Mucosa of stomach (tissue), 1 donor: ENCODE data around the gene S100A6.

Experiments used
- H3K27me3 ChIP-seq: one replicate; pipeline ENCODE4 v1.7.0; 2013; ENCODE audit warnings: mild to moderate bottlenecking, low read length; ENCODE audit not compliant: control insufficient read depth, insufficient read depth
- H3K36me3 ChIP-seq: one replicate; pipeline ENCODE4 v1.7.0; 2013; ENCODE audit warnings: low read length; ENCODE audit not compliant: control insufficient read depth, insufficient read depth
- H3K4me1 ChIP-seq: one replicate; pipeline ENCODE4 v1.7.0; 2013; ENCODE audit warnings: mild to moderate bottlenecking, low read length; ENCODE audit not compliant: control insufficient read depth, insufficient read depth
- H3K4me3 ChIP-seq: one replicate; pipeline ENCODE4 v1.7.0; 2013; ENCODE audit warnings: low read length
- H3K9ac ChIP-seq: one replicate; pipeline ENCODE4 v1.7.0; 2013; ENCODE audit warnings: mild to moderate bottlenecking, low read length, moderate library complexity
- H3K9me3 ChIP-seq: one replicate; pipeline ENCODE4 v1.7.0; 2013; ENCODE audit warnings: mild to moderate bottlenecking, low read length, moderate library complexity; ENCODE audit not compliant: control insufficient read depth
- donor health status: Pancreatic carcinoma.

S100A6 gene

DNA sequence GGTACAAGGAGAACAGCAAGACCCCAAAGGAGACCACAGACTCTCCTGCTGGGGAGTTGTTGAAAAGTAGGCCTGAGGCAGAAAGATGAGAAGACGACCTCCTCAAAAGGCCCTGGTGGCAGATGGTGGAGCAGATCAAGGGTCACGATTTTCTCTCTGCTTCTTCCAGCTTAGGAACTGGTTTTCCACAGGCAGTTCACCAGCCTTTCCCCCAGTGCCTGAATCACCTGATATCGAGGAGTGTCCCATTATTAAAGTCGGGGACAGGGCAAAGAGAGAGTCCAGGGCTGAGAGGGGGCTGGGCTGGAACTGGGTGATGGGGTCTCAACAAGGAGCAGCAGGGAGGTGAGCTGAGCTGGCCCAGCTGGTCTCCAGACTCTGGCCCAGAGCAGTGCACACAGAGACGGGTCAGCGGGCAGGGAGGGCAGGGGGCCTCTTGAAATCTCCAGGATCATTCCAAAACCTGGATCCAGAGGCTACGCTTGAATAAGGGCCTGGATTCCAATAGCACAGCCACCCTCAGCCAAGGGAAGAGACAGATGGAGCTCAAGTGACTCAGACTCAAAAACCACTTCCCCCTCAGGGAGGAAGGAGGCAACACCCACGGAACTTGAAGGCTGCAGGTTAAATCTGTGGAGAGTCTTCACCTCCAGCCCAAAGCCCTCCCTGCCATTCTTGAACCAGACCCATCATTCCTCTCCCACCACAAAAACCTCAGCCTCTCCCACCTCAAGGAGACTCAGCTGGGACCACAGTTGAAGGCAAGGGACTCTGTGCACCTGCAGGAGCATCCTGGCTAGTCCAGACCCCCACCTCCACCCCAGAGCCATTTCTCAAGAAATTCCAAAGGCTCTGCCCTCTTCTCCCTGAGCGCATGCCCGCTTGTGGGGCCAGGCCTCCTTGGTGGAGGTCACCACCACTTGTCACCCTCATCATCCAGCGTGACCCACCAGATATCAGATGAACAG lies 4.9 kb upstream of the S100A6 start, which contains the start of gene S100A5:
TSS of gene S100A5 (minus strand) at position 541 of the 968 bp plus-strand sequence. CDS start 743 bp downstream, outside the sequence.
- Histone ChIP-seq H3K9me3 (no peaks in the 10 kb centered on the region), H3K4me3 (no peak within 1 kb of the TSS), H3K27me3 (no peaks in the 10 kb centered on the region), H3K9ac (no peak within 1 kb of the TSS), H3K4me1 (peaks cover 87% of the 10 kb centered on the region), H3K36me3 (no peaks in the 10 kb centered on the region)

DNA sequence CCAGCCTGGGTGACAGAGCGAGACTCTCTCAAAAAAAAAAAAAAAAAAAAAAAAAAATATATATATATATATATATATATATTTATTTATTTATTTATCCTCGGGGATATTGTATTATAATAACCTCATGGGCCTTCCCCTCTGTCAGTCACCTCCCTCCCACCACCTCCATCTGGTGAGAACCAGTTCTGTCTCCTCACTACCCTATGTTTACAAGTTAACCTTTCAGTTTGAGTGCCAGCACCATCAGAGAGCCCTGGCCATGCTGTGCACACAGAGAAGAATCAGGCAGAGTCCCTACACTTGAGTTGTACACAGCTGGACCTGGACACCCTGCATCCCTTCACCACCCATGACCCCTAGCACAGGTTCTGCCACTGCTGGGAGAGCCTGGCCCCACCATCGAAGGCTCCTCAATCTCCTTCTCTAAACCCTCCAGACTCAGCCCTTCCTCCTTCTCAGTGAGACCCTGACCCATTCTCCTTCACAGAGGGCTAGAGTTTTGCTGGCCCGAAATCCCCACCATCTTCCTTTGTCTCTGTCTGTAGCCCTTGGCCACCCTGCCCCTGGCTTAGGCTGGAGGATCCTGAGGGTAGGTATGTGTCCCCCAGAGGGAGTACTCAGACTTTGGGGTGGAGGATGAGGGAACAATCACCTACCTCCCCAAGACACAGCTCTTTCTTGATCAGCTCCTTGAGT lies 3.8 kb upstream of the S100A6 start:
- no peaks in the 10 kb centered on the region for H3K9me3 ChIP-seq
- no peaks in the 10 kb centered on the region for H3K27me3 ChIP-seq
- no peak overlapping the region for H3K4me3 ChIP-seq
- H3K4me1 ChIP-seq, result peaks cover 82% of the 10 kb centered on the region
- H3K9ac ChIP-seq, result no peak overlapping the region
- H3K36me3 ChIP-seq, result peaks cover 5% of the 10 kb centered on the region

DNA sequence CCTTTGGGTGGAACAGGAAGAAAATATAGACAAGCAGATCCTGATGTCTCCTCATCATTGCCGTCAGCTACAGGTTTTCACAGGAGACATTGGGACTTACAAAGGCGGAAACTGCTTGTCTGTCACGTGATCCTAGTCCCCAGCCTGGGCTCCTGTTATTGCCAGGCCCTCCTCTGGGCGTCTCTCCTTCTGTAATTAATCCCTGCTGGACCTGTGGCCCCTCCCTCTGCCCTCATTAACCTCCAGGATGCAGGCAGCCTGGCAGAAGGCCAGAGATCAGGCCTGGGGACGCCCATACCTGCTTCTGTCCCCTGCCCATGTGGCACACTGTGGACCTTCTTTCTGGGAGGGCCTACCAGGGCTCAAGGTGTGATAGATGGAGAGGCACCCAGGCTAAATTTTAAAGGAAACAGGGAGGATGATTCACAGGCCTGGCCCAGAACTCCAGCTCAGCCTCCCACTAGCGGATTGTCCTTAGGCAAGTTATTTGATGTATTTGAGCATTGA lies 2.6 kb upstream of the S100A6 start:
- no peak overlapping the region for H3K9ac ChIP-seq
- H3K36me3 ChIP-seq, result peaks cover 14% of the 10 kb centered on the region
- no peaks in the 10 kb centered on the region for H3K27me3 ChIP-seq
- H3K4me3 ChIP-seq, result no peak overlapping the region
- no peaks in the 10 kb centered on the region for H3K9me3 ChIP-seq
- peaks cover 82% of the 10 kb centered on the region for H3K4me1 ChIP-seq

DNA sequence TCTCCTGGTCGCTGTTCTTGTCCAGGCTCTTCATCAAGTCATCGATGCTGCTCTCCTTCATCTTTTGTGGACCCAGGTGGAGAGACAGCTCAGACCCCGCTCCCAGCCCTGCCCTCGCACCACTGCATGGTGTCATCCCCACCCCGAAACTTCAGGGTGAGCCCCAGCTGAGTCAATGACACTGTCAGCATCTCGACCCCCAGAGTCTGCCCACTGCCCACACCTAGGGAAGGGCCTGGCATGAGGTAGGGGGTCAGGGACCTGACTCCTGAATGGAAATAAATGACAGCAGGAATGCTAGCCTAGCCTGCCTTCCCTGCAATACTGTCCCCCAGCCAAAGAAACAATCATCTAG lies 1.6 kb upstream of the S100A6 start:
- H3K9me3 ChIP-seq, result no peaks in the 10 kb centered on the region
- peaks cover 14% of the 10 kb centered on the region for H3K36me3 ChIP-seq
- H3K27me3 ChIP-seq, result no peaks in the 10 kb centered on the region
- H3K9ac ChIP-seq, result no peak overlapping the region
- no peak overlapping the region for H3K4me3 ChIP-seq
- peaks cover 82% of the 10 kb centered on the region for H3K4me1 ChIP-seq

DNA sequence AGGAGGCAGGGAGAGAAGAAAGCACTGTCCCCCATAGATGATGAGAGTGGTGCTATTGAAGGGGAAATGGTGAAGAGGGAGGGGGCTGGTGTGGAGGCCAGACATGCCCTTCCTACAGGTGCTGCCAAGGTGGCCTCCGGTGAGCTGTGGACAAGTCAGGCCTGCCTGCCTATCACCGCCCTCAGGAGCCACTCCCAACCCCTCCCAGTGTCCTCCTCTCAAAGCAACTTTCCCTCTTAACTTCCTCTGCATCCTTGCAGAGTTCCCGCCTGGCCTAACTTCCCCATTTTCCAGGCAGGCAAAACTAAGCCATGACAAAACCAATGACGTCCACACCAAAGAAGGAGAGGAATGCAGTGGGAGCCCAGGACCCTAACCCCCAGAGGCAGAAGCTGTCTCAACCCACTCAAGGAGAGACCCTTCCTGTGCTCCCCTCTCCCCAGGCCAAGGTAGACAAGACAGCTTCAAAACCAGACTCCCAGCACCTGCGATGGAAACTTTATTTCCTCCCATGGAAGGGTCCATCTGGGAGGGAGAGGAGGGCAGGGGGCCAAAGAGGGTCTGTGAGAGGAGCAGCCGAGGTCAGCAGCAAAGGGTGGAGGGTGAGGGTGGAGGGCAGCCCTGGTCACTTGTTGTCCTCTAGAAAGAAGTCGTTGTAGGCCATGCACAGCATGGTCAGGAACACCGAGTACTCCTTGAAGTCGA lies 1.0 kb upstream of the S100A6 start:
- H3K27me3 ChIP-seq, result no peaks in the 10 kb centered on the region
- peaks cover 82% of the 10 kb centered on the region for H3K4me1 ChIP-seq
- H3K9ac ChIP-seq, result peak overlapping the region; percentile 99

DNA sequence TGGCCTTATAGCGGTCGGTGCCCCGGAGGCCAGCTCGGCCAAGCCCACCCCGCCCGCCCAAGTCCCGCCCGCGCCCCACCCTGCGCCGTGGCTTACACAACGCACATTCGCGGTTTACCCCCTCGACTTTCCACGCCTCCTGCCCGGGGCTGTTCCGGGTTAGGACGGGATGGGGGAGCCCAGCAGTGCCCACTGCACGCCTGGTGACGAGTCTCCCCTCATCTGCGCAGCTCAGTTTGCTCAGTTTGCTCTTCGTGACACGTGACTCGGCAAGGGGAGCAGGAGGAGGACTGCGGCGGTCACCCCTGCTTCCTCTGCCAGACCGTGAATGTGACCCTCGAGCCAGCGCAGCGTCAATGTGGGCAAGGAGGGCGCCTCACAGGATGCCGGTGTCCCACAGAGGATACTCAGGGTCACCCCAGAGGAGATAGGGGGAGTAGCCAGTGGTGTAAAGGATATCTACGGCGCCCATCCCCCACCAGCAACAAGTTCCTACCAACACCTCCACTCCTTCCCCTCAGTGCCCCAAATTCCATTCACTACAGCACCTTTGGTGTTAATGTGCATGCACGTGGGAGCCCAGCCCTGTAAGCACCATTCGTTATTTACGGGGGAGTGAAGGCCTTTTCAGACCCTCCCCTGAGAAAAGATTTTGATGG lies 350 bp upstream of the S100A6 start:
- H3K9me3 ChIP-seq, result no peaks in the 10 kb centered on the region
- no peaks in the 10 kb centered on the region for H3K27me3 ChIP-seq
- H3K4me3 ChIP-seq, result peak overlapping the region; percentile 85
- H3K36me3 ChIP-seq, result peaks cover 14% of the 10 kb centered on the region
- peaks cover 79% of the 10 kb centered on the region for H3K4me1 ChIP-seq
- H3K9ac ChIP-seq, result peak overlapping the region; percentile 99

More for the DNA sequence above, 1.0 kb upstream of the S100A6 start:
- Histone ChIP-seq H3K9me3 (no peaks in the 10 kb centered on the region), H3K4me3 (peak overlapping the region; percentile 75), H3K36me3 (peaks cover 14% of the 10 kb centered on the region)

DNA sequence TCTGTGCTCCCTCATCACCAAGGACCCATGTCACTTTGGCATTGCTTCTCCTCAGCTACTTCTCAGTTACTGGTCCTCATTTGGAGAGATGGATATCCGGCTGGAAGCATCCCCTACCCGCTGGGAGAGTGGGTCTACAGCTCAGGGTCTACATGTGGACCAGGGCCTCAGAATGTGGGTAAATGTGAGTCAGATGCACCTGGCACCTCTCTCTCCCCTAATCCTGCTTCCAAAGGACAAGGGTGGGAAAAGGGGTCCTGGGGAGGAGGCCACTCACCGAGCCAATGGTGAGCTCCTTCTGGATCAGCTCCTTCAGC lies 908 bp downstream of the S100A6 start:
- peak overlapping the region; percentile 85 for H3K4me3 ChIP-seq
- no peaks in the 10 kb centered on the region for H3K9me3 ChIP-seq
- H3K27me3 ChIP-seq, result no peaks in the 10 kb centered on the region
- H3K9ac ChIP-seq, result peak overlapping the region; percentile 99
- H3K36me3 ChIP-seq, result peaks cover 14% of the 10 kb centered on the region
- peaks cover 66% of the 10 kb centered on the region for H3K4me1 ChIP-seq

DNA sequence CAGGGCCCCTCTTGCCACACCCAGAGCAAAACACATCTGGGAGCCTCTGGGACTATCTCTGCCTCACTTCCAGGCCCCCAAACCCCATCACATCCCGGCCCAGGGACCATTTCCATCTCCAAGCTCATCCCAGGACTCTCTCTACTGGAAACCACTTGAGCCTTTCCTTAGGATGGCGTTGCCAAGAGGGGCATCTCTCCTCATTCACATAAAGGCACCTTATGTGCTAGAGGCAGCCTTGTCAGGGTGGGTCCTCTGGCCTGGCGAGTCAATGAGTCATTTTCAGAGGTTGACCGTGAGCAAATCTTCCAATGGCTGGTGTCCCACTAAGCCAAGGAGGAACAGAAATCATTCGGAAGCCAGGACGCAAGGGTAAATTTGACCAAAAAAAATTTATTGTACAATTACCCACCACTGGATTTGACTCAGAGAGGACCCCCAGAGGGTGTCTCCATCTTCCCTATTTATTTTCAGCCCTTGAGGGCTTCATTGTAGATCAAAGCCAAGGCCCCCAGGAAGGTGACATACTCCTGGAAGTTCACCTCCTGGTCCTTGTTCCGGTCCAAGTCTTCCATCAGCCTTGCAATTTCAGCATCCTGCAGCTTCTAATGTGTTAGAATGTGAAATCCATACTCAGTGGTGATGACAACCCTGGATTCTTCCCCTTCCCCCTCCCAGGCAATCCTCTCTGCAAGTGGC lies 1.4 kb downstream of the S100A6 start:
- H3K36me3 ChIP-seq, result peaks cover 14% of the 10 kb centered on the region
- peaks cover 62% of the 10 kb centered on the region for H3K4me1 ChIP-seq
- H3K9me3 ChIP-seq, result no peaks in the 10 kb centered on the region
- no peaks in the 10 kb centered on the region for H3K27me3 ChIP-seq
- H3K4me3 ChIP-seq, result peak overlapping the region; percentile 85
- peak overlapping the region; percentile 99 for H3K9ac ChIP-seq

DNA sequence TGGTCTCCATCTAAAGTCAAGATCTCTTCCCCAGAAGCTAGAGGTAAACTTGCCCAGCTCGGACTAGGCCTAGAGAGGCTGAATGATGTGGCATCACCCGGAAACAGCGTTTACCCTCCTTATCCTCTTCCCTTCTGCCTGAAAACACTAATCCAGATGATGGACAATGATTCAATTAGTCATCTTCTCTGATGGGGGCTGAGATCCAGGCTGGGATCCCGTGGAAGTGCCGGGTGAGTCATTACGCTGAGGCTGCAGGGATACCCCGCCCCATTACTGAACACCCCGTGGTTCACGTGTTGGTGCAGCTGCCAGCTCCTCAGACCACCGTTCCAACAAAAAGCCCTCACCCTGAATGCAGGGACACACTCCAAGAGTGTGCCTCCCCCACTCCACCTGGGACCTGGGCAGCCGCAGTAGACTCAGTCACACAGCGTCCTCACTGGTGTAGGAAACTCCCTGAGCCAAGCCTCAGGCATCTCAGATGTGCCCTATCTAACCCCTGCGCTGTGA lies 2.0 kb downstream of the S100A6 start:
- peak overlapping the region; percentile 99 for H3K9ac ChIP-seq
- peaks cover 14% of the 10 kb centered on the region for H3K36me3 ChIP-seq
- H3K4me1 ChIP-seq, result peaks cover 62% of the 10 kb centered on the region
- no peaks in the 10 kb centered on the region for H3K27me3 ChIP-seq
- peak overlapping the region; percentile 85 for H3K4me3 ChIP-seq
- H3K9me3 ChIP-seq, result no peaks in the 10 kb centered on the region

DNA sequence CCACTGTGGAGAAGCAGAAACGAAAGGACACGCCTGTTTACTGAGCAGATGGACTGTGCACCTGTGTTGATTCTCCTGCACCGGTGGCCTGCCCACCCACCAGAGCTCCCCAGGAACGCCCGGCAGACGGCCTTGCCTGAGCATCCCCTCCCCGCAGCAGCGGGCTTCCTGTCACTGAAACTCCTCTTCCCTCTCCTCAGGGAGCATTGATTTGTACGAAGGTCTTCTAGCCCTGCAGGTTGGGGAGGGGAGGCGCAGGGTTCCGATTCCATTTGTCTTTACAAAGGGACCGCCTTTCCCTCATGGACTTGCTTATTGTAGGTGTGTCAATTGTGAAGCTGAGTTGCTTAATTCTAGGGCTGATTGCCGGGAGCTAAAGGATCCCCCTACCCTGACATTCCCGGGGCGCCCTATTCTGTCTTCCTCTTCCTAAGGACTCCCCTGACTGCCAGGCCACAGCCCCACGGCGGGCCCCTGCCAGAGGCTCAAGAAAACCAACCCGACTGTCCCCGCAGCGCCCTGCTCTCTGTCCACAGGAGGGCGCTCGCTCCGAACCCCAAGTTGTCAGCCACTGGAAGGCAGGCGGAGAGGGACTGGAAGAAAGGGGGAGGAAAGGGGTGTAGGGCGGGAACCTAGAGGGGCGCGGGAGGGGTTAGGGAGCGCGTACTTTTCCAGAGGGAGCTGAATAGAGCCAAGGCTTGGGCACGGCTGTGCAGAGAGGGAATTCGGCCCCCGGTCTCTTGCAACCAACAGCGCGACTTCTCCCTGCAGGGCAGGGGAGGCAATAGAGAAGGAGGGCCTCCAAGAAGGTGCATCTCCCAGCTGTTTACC lies 2.8 kb downstream of the S100A6 start:
- Histone ChIP-seq H3K4me1 (peaks cover 54% of the 10 kb centered on the region), H3K9ac (peak overlapping the region; percentile 99)

More for the DNA sequence above, 2.8 kb downstream of the S100A6 start:
- no peaks in the 10 kb centered on the region for H3K27me3 ChIP-seq
- no peaks in the 10 kb centered on the region for H3K9me3 ChIP-seq
- H3K36me3 ChIP-seq, result peaks cover 14% of the 10 kb centered on the region
- H3K4me3 ChIP-seq, result peak overlapping the region; percentile 85
